22Rv1 (cell line): ENCODE data around the gene FHIP2A.

Experiments used
- CTCF ChIP-seq: fragments of 450-650 bp; IDR thresholded peaks from 2 replicates; pipeline ENCODE4 v1.5.1; 2017; ENCODE audit warnings: mild to moderate bottlenecking
- ZFX ChIP-seq: fragments of 450-650 bp; IDR thresholded peaks from 2 replicates; pipeline ENCODE4 v1.6.1; 2017; ENCODE audit warnings: antibody characterized with exemption, borderline replicate concordance

GRCh38 chr10:114859222-114859621 lies 37.6 kb downstream of the FHIP2A start:
- TF ChIP-seq CTCF (no peak), ZFX (no peak)
